Breast epithelium (tissue), 4 donors: ENCODE results near the gene LEKR1. TPM values are rescaled to one million over a fixed set of nuclear protein-coding genes. Genes with fewer than 3 reads are reported as not detected.

Experiments
- DNase-seq, 2 donors: peaks; one replicate each; pipeline ENCODE4 v3.0.0-alpha.2; 2019; ENCODE audit warnings: low spot score in 2 of 2
- H3K27ac ChIP-seq, 2 donors: fragments of 200-600 bp; sonication (generic) in 1 of 2; one replicate each; pipeline ENCODE4 v1.5.1; 2016 to 2019; ENCODE audit warnings: mild to moderate bottlenecking in 1 of 2
- H3K27me3 ChIP-seq, 2 donors: fragments of 200-600 bp; sonication (generic) in 1 of 2; one replicate each; pipeline versions ENCODE4 v1.5.1 to v1.6.0; 2017 to 2019; ENCODE audit warnings: control low read depth in 1 of 2, mild to moderate bottlenecking in 1 of 2
- H3K36me3 ChIP-seq: fragments of 200-600 bp; one replicate; pipeline ENCODE4 v1.5.1; 2019
- H3K4me1 ChIP-seq, 2 donors: fragments of 200-600 bp; sonication (generic); one replicate each; pipeline ENCODE4 v1.5.1; 2016 to 2019; ENCODE audit warnings: control low read depth in 1 of 2
- H3K4me3 ChIP-seq, 3 donors: fragments of 200-600 bp; sonication (generic); 1 replicate in 2 of 3; 2 replicates in 1 of 3; pipeline ENCODE4 v1.5.1; 2016 to 2019; ENCODE audit warnings: mild to moderate bottlenecking in 3 of 3, moderate library complexity in 2 of 3
- H3K9me3 ChIP-seq, 2 donors: fragments of 200-600 bp; sonication (generic) in 1 of 2; one replicate each; pipeline ENCODE4 v1.5.1; 2016 to 2019; ENCODE audit warnings: control low read depth in 1 of 2
- CTCF ChIP-seq, 3 donors: fragments of 450-650 bp; IDR thresholded peaks; one replicate each; pipeline ENCODE4 v1.5.1; 2016 to 2017; ENCODE audit warnings: antibody characterized with exemption in 3 of 3, mild to moderate bottlenecking in 3 of 3, moderate library complexity in 3 of 3
- POLR2A ChIP-seq: fragments of 450-650 bp; IDR thresholded peaks from one replicate; pipeline ENCODE4 v1.6.1; 2016; ENCODE audit warnings: antibody characterized with exemption, mild to moderate bottlenecking, moderate library complexity
- POLR2AphosphoS5 ChIP-seq, 3 donors: sonication (generic); formaldehyde crosslinking; IDR thresholded peaks; one replicate each; pipeline ENCODE4 v1.6.1; 2017; ENCODE audit warnings: antibody characterized with exemption in 3 of 3
- intact Hi-C: fragments of 100-400 bp; cut with DNase I; formaldehyde crosslinking; loops from one replicate; pipeline ENCODE4 v1.15.1; 2023; ENCODE audit warnings: low total_unique reads
- total RNA-seq, 3 donors: library from RNA; depleted of rRNA; stranded (reverse); fragments of >200 nt; gene quantifications; one replicate each; pipeline ENCODE4 v1.1.0, GENCODE V29; 2016

Gene LEKR1
- total RNA-seq, 3 donors from 2014 or later, result 1.6 to 8.0 (median 2.3) TPM

- Histone ChIP-seq H3K4me3 (no peak overlapping the region), H3K27me3 (no peaks in the 10 kb centered on the region), H3K36me3 (no peaks in the 10 kb centered on the region), H3K27ac (no peak overlapping the region), H3K4me1 (no peaks in the 10 kb centered on the region), H3K9me3 (no peaks in the 10 kb centered on the region)
- intact Hi-C loops, result no loop called here
- DNase-seq, result no peak
- no peak for TF ChIP-seq POLR2AphosphoS5 (IDR thresholded peaks at IDR 0.05)
- TF ChIP-seq POLR2A, result no peak
- no peak for TF ChIP-seq CTCF (IDR thresholded peaks at IDR 0.05)
Measured at GRCh38 chr3:156939315-156939714, 113.2 kb downstream of the LEKR1 start.

GRCh38 chr3:156941311-156941710, 115.2 kb downstream of the LEKR1 start:
- DNase-seq, result no peak
- Histone ChIP-seq H3K27ac (no peak overlapping the region), H3K4me3 (no peak overlapping the region), H3K9me3 (no peaks in the 10 kb centered on the region), H3K27me3 (no peaks in the 10 kb centered on the region), H3K36me3 (no peaks in the 10 kb centered on the region), H3K4me1 (no peaks in the 10 kb centered on the region)
- intact Hi-C loops, result no loop called here
- TF ChIP-seq CTCF (IDR thresholded peaks at IDR 0.05) (no peak), POLR2AphosphoS5 (IDR thresholded peaks at IDR 0.05) (no peak), POLR2A (no peak)

- Histone ChIP-seq H3K9me3 (no peaks in the 10 kb centered on the region), H3K4me3 (no peak overlapping the region), H3K36me3 (no peaks in the 10 kb centered on the region), H3K27ac (no peak overlapping the region), H3K27me3 (no peaks in the 10 kb centered on the region), H3K4me1 (no peaks in the 10 kb centered on the region)
- intact Hi-C loops, result no loop called here
- TF ChIP-seq POLR2A (no peak), POLR2AphosphoS5 (IDR thresholded peaks at IDR 0.05) (no peak), CTCF (IDR thresholded peaks at IDR 0.05) (no peak)
- no peak for DNase-seq
Measured at GRCh38 chr3:156948402-156949210, 122.5 kb downstream of the LEKR1 start.

- intact Hi-C loops, result no loop called here
- no peak for TF ChIP-seq CTCF (IDR thresholded peaks at IDR 0.05)
- TF ChIP-seq POLR2A, result no peak
- H3K9me3 ChIP-seq, result no peaks in the 10 kb centered on the region
- no peaks in the 10 kb centered on the region for H3K4me1 ChIP-seq
- H3K4me3 ChIP-seq, result no peak overlapping the region
- no peak for DNase-seq
- no peaks in the 10 kb centered on the region for H3K36me3 ChIP-seq
- no peaks in the 10 kb centered on the region for H3K27me3 ChIP-seq
- no peak overlapping the region for H3K27ac ChIP-seq
Measured at GRCh38 chr3:156952011-156952410, 125.9 kb downstream of the LEKR1 start.

- Histone ChIP-seq H3K36me3 (no peaks in the 10 kb centered on the region), H3K4me1 (no peaks in the 10 kb centered on the region), H3K4me3 (no peak overlapping the region), H3K27me3 (no peaks in the 10 kb centered on the region), H3K9me3 (no peaks in the 10 kb centered on the region), H3K27ac (no peak overlapping the region)
- no peak for DNase-seq
- intact Hi-C loops, result no loop called here
- TF ChIP-seq POLR2A (no peak), CTCF (IDR thresholded peaks at IDR 0.05) (no peak), POLR2AphosphoS5 (IDR thresholded peaks at IDR 0.05) (no peak)
Measured at GRCh38 chr3:156957715-156958114, 131.6 kb downstream of the LEKR1 start.
